GM08714 (cell line): ENCODE measurements around the gene CFAP65.

ENCODE experiments used
- H3K4me3 ChIP-seq: fragments of 200-500 bp; sonication (Bioruptor generic); 2 replicates; pipeline ENCODE4 v1.5.1; 2014; ENCODE audit warnings: mild to moderate bottlenecking, low read length, inconsistent platforms
- ZNF274 ChIP-seq: IDR thresholded peaks from 2 replicates; pipeline ENCODE4 v1.6.1; 2012; ENCODE audit warnings: mild to moderate bottlenecking, low read depth, low read length

Gene CFAP65

GRCh38 chr2:218956039-218956438, 85.3 kb downstream of the CFAP65 start:
- no peak overlapping the region for H3K4me3 ChIP-seq
- TF ChIP-seq ZNF274: no peak

GRCh38 chr2:218954541-218955300, 86.6 kb downstream of the CFAP65 start:
- TF ChIP-seq ZNF274: no peak
- no peak overlapping the region for H3K4me3 ChIP-seq

- no peak overlapping the region for H3K4me3 ChIP-seq
- no peak for TF ChIP-seq ZNF274
Observed at GRCh38 chr2:218953366-218953954, 87.9 kb downstream of the CFAP65 start.
